Measurements from ENCODE around the gene PPP2R3B.

Gene PPP2R3B

GRCh38 chrX:308821-309520, 77.7 kb downstream of the PPP2R3B start:
- TF ChIP-seq, protein P1, sequence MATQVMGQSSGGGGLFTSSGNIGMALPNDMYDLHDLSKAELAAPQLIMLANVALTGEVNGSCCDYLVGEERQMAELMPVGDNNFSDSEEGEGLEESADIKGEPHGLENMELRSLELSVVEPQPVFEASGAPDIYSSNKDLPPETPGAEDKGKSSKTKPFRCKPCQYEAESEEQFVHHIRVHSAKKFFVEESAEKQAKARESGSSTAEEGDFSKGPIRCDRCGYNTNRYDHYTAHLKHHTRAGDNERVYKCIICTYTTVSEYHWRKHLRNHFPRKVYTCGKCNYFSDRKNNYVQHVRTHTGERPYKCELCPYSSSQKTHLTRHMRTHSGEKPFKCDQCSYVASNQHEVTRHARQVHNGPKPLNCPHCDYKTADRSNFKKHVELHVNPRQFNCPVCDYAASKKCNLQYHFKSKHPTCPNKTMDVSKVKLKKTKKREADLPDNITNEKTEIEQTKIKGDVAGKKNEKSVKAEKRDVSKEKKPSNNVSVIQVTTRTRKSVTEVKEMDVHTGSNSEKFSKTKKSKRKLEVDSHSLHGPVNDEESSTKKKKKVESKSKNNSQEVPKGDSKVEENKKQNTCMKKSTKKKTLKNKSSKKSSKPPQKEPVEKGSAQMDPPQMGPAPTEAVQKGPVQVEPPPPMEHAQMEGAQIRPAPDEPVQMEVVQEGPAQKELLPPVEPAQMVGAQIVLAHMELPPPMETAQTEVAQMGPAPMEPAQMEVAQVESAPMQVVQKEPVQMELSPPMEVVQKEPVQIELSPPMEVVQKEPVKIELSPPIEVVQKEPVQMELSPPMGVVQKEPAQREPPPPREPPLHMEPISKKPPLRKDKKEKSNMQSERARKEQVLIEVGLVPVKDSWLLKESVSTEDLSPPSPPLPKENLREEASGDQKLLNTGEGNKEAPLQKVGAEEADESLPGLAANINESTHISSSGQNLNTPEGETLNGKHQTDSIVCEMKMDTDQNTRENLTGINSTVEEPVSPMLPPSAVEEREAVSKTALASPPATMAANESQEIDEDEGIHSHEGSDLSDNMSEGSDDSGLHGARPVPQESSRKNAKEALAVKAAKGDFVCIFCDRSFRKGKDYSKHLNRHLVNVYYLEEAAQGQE (IDR thresholded peaks at IDR 0.05; ENCODE audit: low read depth), result no peak
- TF ChIP-seq FOXM1 (IDR thresholded peaks at IDR 0.05; ENCODE audit: borderline replicate concordance, low read depth), result no peak
- no peak for TF ChIP-seq ZBTB7A (IDR thresholded peaks at IDR 0.05; ENCODE audit: low read depth)
- TF ChIP-seq TAF1 (IDR thresholded peaks at IDR 0.05; ENCODE audit: low read depth), result no peak
- no peak for TF ChIP-seq EGR1 (IDR thresholded peaks at IDR 0.05)
- TF ChIP-seq TEAD4 (IDR thresholded peaks at IDR 0.05), result no peak
- TF ChIP-seq CREB1 (IDR thresholded peaks at IDR 0.05; ENCODE audit: low read depth), result no peak
- no peak for TF ChIP-seq NFIC (IDR thresholded peaks at IDR 0.05)
- TF ChIP-seq TCF12 (IDR thresholded peaks at IDR 0.05; ENCODE audit: low read depth), result no peak
- TF ChIP-seq, protein P2, sequence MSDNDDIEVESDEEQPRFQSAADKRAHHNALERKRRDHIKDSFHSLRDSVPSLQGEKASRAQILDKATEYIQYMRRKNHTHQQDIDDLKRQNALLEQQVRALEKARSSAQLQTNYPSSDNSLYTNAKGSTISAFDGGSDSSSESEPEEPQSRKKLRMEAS (IDR thresholded peaks at IDR 0.05), result no peak
- TF ChIP-seq, protein P3, sequence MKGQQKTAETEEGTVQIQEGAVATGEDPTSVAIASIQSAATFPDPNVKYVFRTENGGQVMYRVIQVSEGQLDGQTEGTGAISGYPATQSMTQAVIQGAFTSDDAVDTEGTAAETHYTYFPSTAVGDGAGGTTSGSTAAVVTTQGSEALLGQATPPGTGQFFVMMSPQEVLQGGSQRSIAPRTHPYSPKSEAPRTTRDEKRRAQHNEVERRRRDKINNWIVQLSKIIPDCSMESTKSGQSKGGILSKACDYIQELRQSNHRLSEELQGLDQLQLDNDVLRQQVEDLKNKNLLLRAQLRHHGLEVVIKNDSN (IDR thresholded peaks at IDR 0.05), result no peak
- TF ChIP-seq CEBPB (IDR thresholded peaks at IDR 0.05), result no peak
- TF ChIP-seq YY1 (IDR thresholded peaks at IDR 0.05; ENCODE audit: low read depth), result no peak
- TF ChIP-seq RAD21 (IDR thresholded peaks at IDR 0.05; ENCODE audit: low read depth), result no peak

GRCh38 chrX:307261-308111, 79.2 kb downstream of the PPP2R3B start:
- no peak for TF ChIP-seq FOXM1 (IDR thresholded peaks at IDR 0.05; ENCODE audit: borderline replicate concordance, low read depth)
- no peak for TF ChIP-seq ZBTB7A (IDR thresholded peaks at IDR 0.05; ENCODE audit: low read depth)
- no peak for TF ChIP-seq CEBPB (IDR thresholded peaks at IDR 0.05)
- TF ChIP-seq TCF12 (IDR thresholded peaks at IDR 0.05; ENCODE audit: low read depth), result no peak
- TF ChIP-seq TAF1 (IDR thresholded peaks at IDR 0.05; ENCODE audit: low read depth), result no peak
- TF ChIP-seq TEAD4 (IDR thresholded peaks at IDR 0.05), result no peak
- no peak for TF ChIP-seq YY1 (IDR thresholded peaks at IDR 0.05; ENCODE audit: low read depth)
- TF ChIP-seq, protein P2 (IDR thresholded peaks at IDR 0.05), result no peak
- TF ChIP-seq NFIC (IDR thresholded peaks at IDR 0.05), result no peak
- TF ChIP-seq RAD21 (IDR thresholded peaks at IDR 0.05; ENCODE audit: low read depth), result no peak
- no peak for TF ChIP-seq EGR1 (IDR thresholded peaks at IDR 0.05)

DNA sequence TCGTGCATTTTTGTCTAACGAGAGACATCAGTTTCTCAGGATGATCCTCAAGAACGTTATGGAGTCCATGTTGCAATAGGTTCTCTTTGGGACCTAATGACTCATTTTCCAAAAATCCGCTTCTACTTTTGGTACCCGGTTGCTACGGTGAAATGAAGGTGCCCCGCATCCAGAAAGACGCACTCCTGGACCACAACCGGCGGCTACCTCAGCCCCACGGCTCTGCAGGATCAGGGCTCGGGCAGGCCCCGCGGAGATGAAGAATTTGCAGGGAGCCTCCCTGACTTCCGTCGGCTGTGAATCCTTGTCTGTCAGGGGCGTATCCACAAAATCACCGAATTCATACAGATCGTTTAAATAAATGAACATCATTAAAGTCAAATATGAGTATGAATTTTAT, 83.7 kb downstream of the PPP2R3B start:
- TF ChIP-seq EGR1 (IDR thresholded peaks at IDR 0.05) (no peak), EP300 (IDR thresholded peaks at IDR 0.05; ENCODE audit: borderline replicate concordance) (no peak), FOXM1 (IDR thresholded peaks at IDR 0.05; ENCODE audit: borderline replicate concordance, low read depth) (no peak)

DNA sequence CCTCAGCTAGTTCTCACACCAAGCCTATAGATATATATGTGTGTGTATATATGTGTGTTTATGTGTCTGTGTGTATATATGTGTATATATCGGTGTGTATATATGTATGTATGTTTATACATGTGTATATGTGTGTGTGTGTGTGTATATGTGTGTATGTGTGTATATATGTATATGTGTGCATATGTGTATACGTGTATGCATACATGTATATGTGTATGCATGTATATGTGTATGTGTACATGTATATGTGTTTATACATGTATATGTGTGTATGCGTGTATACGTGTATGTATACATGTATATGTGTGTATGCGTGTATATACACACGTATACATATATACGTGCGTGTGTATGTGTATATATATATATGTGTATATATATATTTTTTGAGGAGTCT, 86.4 kb downstream of the PPP2R3B start:
- no peak for TF ChIP-seq EGR1 (IDR thresholded peaks at IDR 0.05)
- TF ChIP-seq, protein P1 (IDR thresholded peaks at IDR 0.05; ENCODE audit: low read depth), result no peak
- no peak for TF ChIP-seq FOXM1 (IDR thresholded peaks at IDR 0.05; ENCODE audit: borderline replicate concordance, low read depth)
- TF ChIP-seq EP300 (IDR thresholded peaks at IDR 0.05; ENCODE audit: borderline replicate concordance), result no peak
- no peak for TF ChIP-seq TEAD4 (IDR thresholded peaks at IDR 0.05)
- TF ChIP-seq TAF1 (IDR thresholded peaks at IDR 0.05; ENCODE audit: low read depth), result no peak
- TF ChIP-seq CREB1 (IDR thresholded peaks at IDR 0.05; ENCODE audit: low read depth), result no peak
- no peak for TF ChIP-seq TCF12 (IDR thresholded peaks at IDR 0.05; ENCODE audit: low read depth)
- TF ChIP-seq ZBTB7A (IDR thresholded peaks at IDR 0.05; ENCODE audit: low read depth), result no peak
- TF ChIP-seq CEBPB (IDR thresholded peaks at IDR 0.05), result no peak
- TF ChIP-seq, protein P3 (IDR thresholded peaks at IDR 0.05), result no peak
- no peak for TF ChIP-seq RAD21 (IDR thresholded peaks at IDR 0.05; ENCODE audit: low read depth)
- no peak for TF ChIP-seq YY1 (IDR thresholded peaks at IDR 0.05; ENCODE audit: low read depth)
- no peak for TF ChIP-seq NFIC (IDR thresholded peaks at IDR 0.05)
- TF ChIP-seq, protein P2 (IDR thresholded peaks at IDR 0.05), result no peak

DNA sequence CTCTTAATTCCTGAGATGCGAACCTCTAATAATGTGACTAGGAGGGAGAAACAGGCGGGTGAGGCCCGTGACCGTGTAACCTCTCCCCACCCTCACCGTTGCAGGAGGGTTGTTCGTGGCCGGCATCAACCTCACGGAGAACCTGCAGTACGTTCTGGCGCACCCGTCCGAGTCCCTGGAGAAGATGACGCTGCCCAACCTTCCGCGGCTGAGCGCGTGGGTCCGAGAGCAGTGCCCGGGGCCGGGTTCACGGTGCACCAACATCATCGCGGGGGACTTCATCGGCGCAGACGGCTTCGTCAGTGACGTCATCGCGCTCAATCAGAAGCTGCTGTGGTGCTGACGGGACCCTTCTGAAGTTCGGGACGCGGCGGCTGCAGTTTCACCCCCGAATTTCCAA, 87.7 kb downstream of the PPP2R3B start:
- TF ChIP-seq ZBTB7A (IDR thresholded peaks at IDR 0.05; ENCODE audit: low read depth) (no peak), CREB1 (IDR thresholded peaks at IDR 0.05; ENCODE audit: low read depth) (no peak), EGR1 (IDR thresholded peaks at IDR 0.05) (no peak), FOXM1 (IDR thresholded peaks at IDR 0.05; ENCODE audit: borderline replicate concordance, low read depth) (no peak), RAD21 (IDR thresholded peaks at IDR 0.05; ENCODE audit: low read depth) (no peak), TCF12 (IDR thresholded peaks at IDR 0.05; ENCODE audit: low read depth) (no peak), NFIC (IDR thresholded peaks at IDR 0.05) (no peak), TEAD4 (IDR thresholded peaks at IDR 0.05) (no peak), YY1 (IDR thresholded peaks at IDR 0.05; ENCODE audit: low read depth) (no peak), EP300 (IDR thresholded peaks at IDR 0.05; ENCODE audit: borderline replicate concordance) (no peak), CEBPB (IDR thresholded peaks at IDR 0.05) (no peak)
- TF ChIP-seq, protein P1 (IDR thresholded peaks at IDR 0.05; ENCODE audit: low read depth), result no peak
- TF ChIP-seq, protein P3 (IDR thresholded peaks at IDR 0.05), result no peak
